ENCODE data around the gene FTCDNL1.

Gene FTCDNL1

GRCh38 chr2:199716807-199717586, 134.0 kb downstream of the FTCDNL1 start:
- DNase-seq (ENCODE audit: low spot score) = no peak
- TF ChIP-seq CTCF (IDR thresholded peaks at IDR 0.05; ENCODE audit: extremely low read depth, insufficient read depth, missing control alignments) = no peak
- in situ Hi-C loops (cut with MboI; ENCODE audit: low pct_unique_long_range_greater_than_20kb, low sequenced_read_pairs, unreplicated experiment) = no loop called here

GRCh38 chr2:199713746-199714145, 137.2 kb downstream of the FTCDNL1 start:
- in situ Hi-C loops (cut with MboI; ENCODE audit: low pct_unique_long_range_greater_than_20kb, low sequenced_read_pairs, unreplicated experiment) = no loop called here
- no peak for TF ChIP-seq CTCF (IDR thresholded peaks at IDR 0.05; ENCODE audit: extremely low read depth, insufficient read depth, missing control alignments)
- DNase-seq (ENCODE audit: low spot score) = no peak

- in situ Hi-C loops (cut with MboI; ENCODE audit: low pct_unique_long_range_greater_than_20kb, low sequenced_read_pairs, unreplicated experiment) = no loop called here
- TF ChIP-seq CTCF (IDR thresholded peaks at IDR 0.05; ENCODE audit: extremely low read depth, insufficient read depth, missing control alignments) = no peak
- DNase-seq (ENCODE audit: low spot score) = no peak
These were observed 140.4 kb downstream of the FTCDNL1 start for GRCh38 chr2:199710551-199710950.

Data from GM13977 (cell line).